Ovary (tissue), 3 donors: Measurements from ENCODE around the gene AADACL4.

Experiments used
- EP300 ChIP-seq: sonication (generic); formaldehyde crosslinking; IDR thresholded peaks from one replicate; pipeline ENCODE4 v1.6.1; 2017; ENCODE audit warnings: antibody characterized with exemption
- POLR2A ChIP-seq: fragments of 450-650 bp; IDR thresholded peaks from one replicate; pipeline ENCODE4 v1.6.1; 2017; ENCODE audit warnings: antibody characterized with exemption, mild to moderate bottlenecking, moderate library complexity
- TF ChIP-seq, protein P1 (sequence below), 3 donors: fragments of 450-650 bp in 2 of 3; fragments of 200-600 bp in 1 of 3; IDR thresholded peaks; one replicate each; pipeline versions ENCODE4 v1.5.1 to v1.8.0; 2016 to 2022; ENCODE audit warnings: antibody characterized with exemption in 3 of 3, mild to moderate bottlenecking in 1 of 3
- donor health status: DM: no; HTN: no; CAD: no.

DNA sequence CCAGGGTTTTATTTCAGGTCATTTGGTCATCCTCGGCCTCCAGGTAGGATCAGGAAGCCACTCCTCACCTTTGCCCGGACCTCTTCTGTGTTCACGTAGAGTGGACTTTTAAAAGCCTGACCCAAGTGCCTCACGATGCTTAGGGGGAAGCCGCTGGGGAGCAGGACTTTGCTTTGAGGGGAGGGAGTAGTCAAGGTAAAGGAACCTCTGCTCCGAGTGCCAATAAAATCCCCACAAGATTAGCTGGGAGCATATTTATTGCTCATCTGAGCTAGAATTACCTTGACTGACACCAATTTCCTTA lies 25.3 kb upstream of the AADACL4 start:
- TF ChIP-seq, protein P1, sequence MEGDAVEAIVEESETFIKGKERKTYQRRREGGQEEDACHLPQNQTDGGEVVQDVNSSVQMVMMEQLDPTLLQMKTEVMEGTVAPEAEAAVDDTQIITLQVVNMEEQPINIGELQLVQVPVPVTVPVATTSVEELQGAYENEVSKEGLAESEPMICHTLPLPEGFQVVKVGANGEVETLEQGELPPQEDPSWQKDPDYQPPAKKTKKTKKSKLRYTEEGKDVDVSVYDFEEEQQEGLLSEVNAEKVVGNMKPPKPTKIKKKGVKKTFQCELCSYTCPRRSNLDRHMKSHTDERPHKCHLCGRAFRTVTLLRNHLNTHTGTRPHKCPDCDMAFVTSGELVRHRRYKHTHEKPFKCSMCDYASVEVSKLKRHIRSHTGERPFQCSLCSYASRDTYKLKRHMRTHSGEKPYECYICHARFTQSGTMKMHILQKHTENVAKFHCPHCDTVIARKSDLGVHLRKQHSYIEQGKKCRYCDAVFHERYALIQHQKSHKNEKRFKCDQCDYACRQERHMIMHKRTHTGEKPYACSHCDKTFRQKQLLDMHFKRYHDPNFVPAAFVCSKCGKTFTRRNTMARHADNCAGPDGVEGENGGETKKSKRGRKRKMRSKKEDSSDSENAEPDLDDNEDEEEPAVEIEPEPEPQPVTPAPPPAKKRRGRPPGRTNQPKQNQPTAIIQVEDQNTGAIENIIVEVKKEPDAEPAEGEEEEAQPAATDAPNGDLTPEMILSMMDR (IDR thresholded peaks at IDR 0.05) = no peak
- TF ChIP-seq POLR2A (no peak), EP300 (no peak)
